K562 (cell line): ENCODE results near the gene ARL2. TPM values are rescaled to one million over a fixed set of nuclear protein-coding genes. Genes with fewer than 3 reads are reported as not detected.

Source experiments
- AFF4 ChIP-seq: sonication (generic); formaldehyde crosslinking; IDR thresholded peaks from 2 replicates; pipeline ENCODE4 v1.8.0; 2023; ENCODE audit warnings: mild to moderate bottlenecking, missing genetic modification reagents
- ARID4B ChIP-seq: sonication (generic); formaldehyde crosslinking; IDR thresholded peaks from 2 replicates; pipeline ENCODE4 v1.8.0; 2022; ENCODE audit warnings: mild to moderate bottlenecking, missing genetic modification reagents
- ERF ChIP-seq: fragments of 450-650 bp; formaldehyde crosslinking; IDR thresholded peaks from 2 replicates; pipeline ENCODE4 v1.4.0; 2020; ENCODE audit warnings: mild to moderate bottlenecking, mixed read lengths
- GABPA ChIP-seq: fragments of 200-800 bp; sonication (Bioruptor generic); conservative IDR thresholded peaks from 2 replicates; pipeline ENCODE4 v1.6.1; 2016; ENCODE audit warnings: low read depth, missing genetic modification characterization, missing compliant biosample characterization
- KDM4B ChIP-seq, 2 experiments: fragments of 450-650 bp in 1 of 2; sonication (generic) in 1 of 2; IDR thresholded peaks; 2 replicates each; pipeline ENCODE4 v1.6.1; 2016 to 2017; ENCODE audit warnings: borderline replicate concordance in 2 of 2, antibody characterized with exemption in 1 of 2, low read depth in 1 of 2, mild to moderate bottlenecking in 1 of 2
- MCM7 ChIP-seq, 2 experiments: fragments of 450-650 bp; IDR thresholded peaks; 2 replicates each; pipeline ENCODE4 v1.6.1; 2016 to 2018
- NR1H2 ChIP-seq: sonication (generic); formaldehyde crosslinking; IDR thresholded peaks from 2 replicates; pipeline ENCODE4 v1.4.0; 2020; ENCODE audit warnings: mild to moderate bottlenecking, missing genetic modification reagents
- PHF20 ChIP-seq: fragments of 450-650 bp; IDR thresholded peaks from 2 replicates; pipeline ENCODE4 v1.6.1; 2018; ENCODE audit not compliant: partially characterized antibody
- SMARCC2 ChIP-seq: fragments of 450-650 bp; IDR thresholded peaks from 2 replicates; pipeline ENCODE4 v1.6.1; 2017; ENCODE audit warnings: antibody characterized with exemption, moderate library complexity, mild to moderate bottlenecking, low read depth
- XRCC3 ChIP-seq: fragments of 450-650 bp; IDR thresholded peaks from 2 replicates; pipeline ENCODE4 v1.6.1; 2017; ENCODE audit warnings: mild to moderate bottlenecking, moderate library complexity
- ZBTB11 ChIP-seq, 3 experiments: fragments of 200-800 bp in 1 of 3; fragments of 250-450 bp in 1 of 3; fragments of 450-650 bp in 1 of 3; sonication (Bioruptor Pico) in 1 of 3; sonication (Bioruptor generic) in 1 of 3; formaldehyde crosslinking in 1 of 3; IDR thresholded peaks; 2 replicates each; pipeline versions ENCODE4 v1.6.1 to v1.8.0; 2016 to 2022; ENCODE audit warnings: mild to moderate bottlenecking in 2 of 3, missing genetic modification characterization in 2 of 3, missing compliant biosample characterization in 1 of 3, moderate library complexity in 1 of 3
- polyA plus RNA-seq, 8 experiments: library from polyadenylated mRNA; depleted of rRNA in 4 of 8; stranded (reverse) in 5 of 8; unstranded in 3 of 8; fragments of >200 nt; fragmentation: Nextera tagmentation in 2 of 8; fragmentation: Illumina TruSeq in 1 of 8; extraction: Ambion mirVana in 2 of 8; extraction: Trizol in 1 of 8; gene quantifications; 2 replicates each; pipeline versions ENCODE4 v1.2.1 to v1.2.3, GENCODE V29; 2011 to 2014; ENCODE audit warnings: inconsistent platforms in 1 of 8, missing spikeins in 1 of 8
- total RNA-seq, 7 experiments: library from RNA; depleted of rRNA in 6 of 7; stranded (reverse); fragments of >200 nt in 6 of 7; fragmentation: Illumina TruSeq in 2 of 7; extraction: Trizol in 2 of 7; gene quantifications; 2 replicates each; pipeline versions ENCODE4 v1.2.1 to v1.2.3, GENCODE V29; 2011 to 2021; ENCODE audit warnings: low replicate concordance in 1 of 7
- TF ChIP-seq, protein P1 (sequence below): sonication (generic); formaldehyde crosslinking; IDR thresholded peaks from 2 replicates; pipeline ENCODE4 v1.8.0; 2023; ENCODE audit warnings: mild to moderate bottlenecking, missing genetic modification reagents

The ARL2 gene
- total and polyA plus RNA-seq, 9 of the 15 experiments (the other 6 are each of a cell fraction or from before 2014, with no cell fraction given): 5.7 to 154 (median 92.2) TPM

- TF ChIP-seq AFF4 (CRISPR knock-in tag) (0 out of 2 replicates have a peak, but pooled peaks have one; percentile 17), ZBTB11 (CRISPR knock-in tag; IDR thresholded peaks at IDR 0.05) (no peak), MCM7 (IDR thresholded peaks at IDR 0.05) (0 out of 4 replicates have a peak, but pooled peaks of 1 of the 2 experiments have one; percentile 24), PHF20 (peak; percentile 37), ERF (CRISPR knock-in tag) (0 out of 2 replicates have a peak, but pooled peaks have one; percentile 26), ARID4B (CRISPR knock-in tag) (peak; percentile 95), KDM4B (IDR thresholded peaks at IDR 0.05; ENCODE audit: borderline replicate concordance in 2 of 2, low read depth in 1 of 2) (no peak; a peak in 1 of 4 replicates), SMARCC2 (no peak), XRCC3 (no peak), GABPA (tag) (peak; percentile 77), NR1H2 (CRISPR knock-in tag) (no peak; the same call in 1 of the 2 replicates)
- TF ChIP-seq, protein P1, sequence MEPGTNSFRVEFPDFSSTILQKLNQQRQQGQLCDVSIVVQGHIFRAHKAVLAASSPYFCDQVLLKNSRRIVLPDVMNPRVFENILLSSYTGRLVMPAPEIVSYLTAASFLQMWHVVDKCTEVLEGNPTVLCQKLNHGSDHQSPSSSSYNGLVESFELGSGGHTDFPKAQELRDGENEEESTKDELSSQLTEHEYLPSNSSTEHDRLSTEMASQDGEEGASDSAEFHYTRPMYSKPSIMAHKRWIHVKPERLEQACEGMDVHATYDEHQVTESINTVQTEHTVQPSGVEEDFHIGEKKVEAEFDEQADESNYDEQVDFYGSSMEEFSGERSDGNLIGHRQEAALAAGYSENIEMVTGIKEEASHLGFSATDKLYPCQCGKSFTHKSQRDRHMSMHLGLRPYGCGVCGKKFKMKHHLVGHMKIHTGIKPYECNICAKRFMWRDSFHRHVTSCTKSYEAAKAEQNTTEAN (CRISPR knock-in tag): 0 out of 2 replicates have a peak, but pooled peaks have one; percentile 18
Observed at GRCh38 chr11:64996710-64997380, 17.1 kb upstream of the ARL2 start, which contains the start of gene BATF2 (continued).
